GM19193 (cell line): ENCODE measurements around the gene RAPGEF1.

Experiments used
- POLR2A ChIP-seq: IDR thresholded peaks from 4 replicates; pipeline ENCODE4 v1.6.1; 2011; ENCODE audit not compliant: insufficient read depth, insufficient read length; ENCODE audit errors: extremely low read depth

Gene RAPGEF1

DNA sequence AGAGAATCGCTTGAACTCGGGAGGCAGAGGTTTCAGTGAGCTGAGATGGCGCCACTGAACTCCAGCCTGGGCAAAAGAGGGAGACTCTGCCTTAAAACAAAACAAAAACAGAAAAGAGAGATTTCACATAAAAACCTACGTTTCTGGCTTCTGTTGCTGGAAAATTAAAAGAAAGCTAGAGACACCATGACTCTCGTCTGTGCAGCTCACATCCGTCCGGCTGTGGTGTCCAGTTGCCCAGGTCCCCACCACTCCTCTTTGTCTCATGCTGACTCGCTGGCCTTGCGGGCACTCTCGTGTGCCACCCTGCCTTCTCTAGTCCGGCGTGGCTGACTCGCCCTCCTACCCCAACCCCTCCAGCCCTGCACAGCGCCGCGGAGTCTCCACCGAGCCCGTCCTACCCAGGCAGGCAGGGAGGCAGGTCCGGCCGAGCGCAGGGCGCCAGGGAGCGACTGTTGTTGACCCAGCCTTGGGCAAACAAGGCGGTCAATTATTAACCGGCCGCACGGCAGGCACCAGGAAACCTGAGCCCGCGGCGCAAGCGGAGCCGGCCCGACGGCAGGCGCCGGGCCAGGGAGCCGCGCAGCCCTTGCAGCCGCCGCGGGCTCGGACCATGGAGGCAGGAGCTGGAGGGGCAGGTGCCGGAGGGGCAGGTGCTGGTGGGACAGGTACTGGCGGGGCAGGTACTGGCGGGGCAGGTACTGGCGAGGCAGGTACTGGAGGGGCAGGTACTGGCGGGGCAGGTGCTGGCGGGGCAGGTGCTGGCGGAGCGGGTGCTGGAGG is 194.7 kb downstream of the RAPGEF1 start, which contains the start of gene PRRT1B:
TSS of gene PRRT1B (plus strand) at position 521 of the 783 bp plus-strand sequence. CDS start at position 614, 93 bp downstream.
- no peak for TF ChIP-seq POLR2A

DNA sequence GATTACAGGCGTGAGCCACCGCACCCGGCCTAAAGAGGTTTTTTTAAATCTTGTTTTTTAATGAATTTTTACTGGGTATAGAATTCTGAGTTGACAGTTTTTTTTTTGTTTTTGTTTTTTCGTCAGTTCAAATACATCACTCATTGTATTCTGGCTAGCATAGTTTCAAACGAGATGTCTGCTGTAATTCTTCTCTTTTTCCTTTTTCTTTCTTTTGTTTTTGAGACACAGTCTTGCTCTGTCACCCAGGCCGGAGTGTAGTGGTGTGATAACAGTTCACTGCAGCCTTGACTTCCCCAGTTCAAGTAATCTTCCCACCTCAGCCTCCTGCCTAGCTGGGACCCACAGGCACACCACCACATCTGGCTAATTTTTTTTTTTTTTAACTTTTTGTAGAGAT is 196.7 kb downstream of the RAPGEF1 start:
- TF ChIP-seq POLR2A: no peak

DNA sequence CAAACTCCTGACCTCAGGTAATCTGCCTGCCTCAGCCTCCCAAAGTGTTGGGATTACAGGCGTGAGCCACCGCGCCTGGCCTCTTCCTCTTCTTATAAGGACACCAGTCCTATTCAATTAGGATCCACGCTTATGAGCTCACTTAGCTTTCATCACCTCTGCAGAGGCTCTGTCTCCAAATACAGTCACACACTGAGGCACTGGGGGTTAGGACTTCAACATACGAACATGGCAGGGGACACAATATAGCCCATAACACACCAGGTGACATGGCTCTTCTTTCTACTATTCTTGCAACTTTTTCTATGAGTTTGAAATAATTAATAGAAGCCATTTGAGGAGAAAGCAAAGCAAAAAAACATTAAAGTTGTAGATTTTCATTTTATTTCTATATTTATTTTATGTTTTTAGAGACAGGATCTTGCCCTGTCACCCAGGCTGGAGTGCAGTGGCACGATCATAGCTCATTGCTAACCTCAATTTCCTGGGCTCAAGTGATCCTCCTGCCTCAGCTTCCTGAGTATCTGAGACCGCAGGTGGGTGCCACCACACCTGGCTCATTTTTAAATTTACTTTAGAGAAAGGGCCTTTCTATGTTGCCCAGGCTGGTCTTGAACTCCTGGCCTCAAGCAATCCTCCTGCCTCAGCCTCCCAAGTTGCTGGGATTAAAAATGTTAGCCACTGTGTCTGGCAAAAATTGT is 200.5 kb downstream of the RAPGEF1 start:
- no peak for TF ChIP-seq POLR2A

DNA sequence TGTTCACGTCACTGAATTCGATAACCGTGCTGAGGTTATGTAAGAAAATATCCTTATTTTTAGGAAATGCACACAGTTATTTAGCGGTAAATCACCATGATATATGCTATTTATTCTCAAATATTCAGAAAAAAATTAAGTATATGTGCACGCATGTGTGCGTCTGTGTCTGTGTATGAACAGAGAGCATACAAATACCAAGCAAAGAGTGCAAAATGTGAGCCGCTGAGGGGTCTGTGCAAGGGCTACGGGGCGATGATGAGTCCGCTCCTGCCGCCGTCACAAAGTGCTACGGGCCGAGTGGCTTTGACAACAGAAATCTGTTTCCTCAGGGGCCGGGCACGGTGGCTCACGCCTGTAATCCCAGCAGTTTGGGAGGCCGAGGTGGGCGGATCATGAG is 201.9 kb downstream of the RAPGEF1 start:
- TF ChIP-seq POLR2A: no peak

DNA sequence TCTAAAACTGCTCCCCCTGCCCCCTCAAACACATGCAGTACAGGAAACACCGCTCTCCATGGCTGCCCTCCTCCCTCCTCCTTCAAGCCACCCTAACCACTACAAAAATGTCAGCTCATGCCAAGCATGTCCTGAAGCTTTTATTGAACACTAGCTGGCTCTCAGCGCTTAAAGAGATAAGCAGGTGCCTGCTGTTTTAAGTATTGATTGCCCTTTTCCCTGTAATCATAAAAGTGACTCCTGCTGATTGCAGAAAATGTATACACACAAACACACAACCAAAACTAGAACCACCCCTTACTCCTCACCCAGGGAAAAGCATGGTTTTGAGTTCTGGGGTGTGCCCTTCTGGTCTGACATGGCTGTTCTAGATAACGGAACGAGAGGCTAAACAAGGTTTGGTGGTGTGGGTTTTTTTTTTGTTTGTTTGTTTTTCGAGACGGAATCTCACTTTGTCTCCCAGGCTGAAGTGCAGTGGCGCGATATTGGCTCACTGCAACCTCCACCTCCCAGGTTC is 205.1 kb downstream of the RAPGEF1 start:
- TF ChIP-seq POLR2A: no peak

DNA sequence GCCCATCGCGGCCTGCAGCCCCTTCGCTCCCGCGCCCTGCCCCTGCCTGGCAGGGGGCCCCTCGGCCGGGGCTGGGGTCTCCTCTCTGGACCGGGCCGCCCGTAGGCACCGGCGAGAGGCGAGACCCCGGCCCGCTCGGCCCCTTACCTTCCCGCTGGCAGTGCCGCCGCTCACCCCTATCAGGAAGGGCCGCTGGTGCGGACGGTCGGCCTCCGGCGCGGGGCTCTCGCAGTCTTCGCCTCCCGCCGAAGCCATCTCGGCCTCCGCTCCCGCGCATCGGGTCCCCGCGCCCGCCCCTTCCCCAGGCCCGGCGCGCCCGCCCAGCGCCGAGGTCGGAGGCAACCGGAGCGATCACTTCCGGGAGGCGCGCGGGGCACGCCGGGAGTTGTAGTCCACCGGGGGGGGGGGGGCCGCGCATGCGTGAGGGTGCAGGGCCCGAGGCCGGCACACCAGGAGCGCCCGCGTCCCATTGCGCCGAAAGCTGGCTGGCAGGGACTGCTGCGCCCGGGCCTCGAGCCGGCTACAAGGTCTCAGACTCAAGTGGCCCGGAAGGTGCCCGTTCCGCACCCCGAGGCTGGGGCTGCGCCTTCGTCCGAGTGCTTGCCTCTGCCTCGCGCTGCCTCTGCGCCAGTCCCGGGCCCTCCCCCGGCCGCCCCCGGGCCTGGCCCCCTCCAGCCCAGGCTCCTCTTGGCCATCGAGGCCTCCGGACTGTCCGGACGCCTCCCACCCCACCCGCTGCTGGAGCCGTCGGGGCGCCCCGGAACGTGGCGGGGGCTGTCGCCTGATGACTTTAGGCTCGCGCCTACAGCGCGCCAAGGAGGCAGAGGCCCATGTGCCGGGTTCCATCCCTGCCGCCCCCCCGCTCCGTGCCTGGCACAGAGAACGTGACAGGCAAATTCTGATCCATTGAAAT is 208.7 kb downstream of the RAPGEF1 start, which contains the start of gene UCK1:
TSS of gene UCK1 (minus strand) at position 344 of the 913 bp plus-strand sequence. CDS start at position 255, 89 bp downstream.
- peak; percentile 54 for TF ChIP-seq POLR2A

DNA sequence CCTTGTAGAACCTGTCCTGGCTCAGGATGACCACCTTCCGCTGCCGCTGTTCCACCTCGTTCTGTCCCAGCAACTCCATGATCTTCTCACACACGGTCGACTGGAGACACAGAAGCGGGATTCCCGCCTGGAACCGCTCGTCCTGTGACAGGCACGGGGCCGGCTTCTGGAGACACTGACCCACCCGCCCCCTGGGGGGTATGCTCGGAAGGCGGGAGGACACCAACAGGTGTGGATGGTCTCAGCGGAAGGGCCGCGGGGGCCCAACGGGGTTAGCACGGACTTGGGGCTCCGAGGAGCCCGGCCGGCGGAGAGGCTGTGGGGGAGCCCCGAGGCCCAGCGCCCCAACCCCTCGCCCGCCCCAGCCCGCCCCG is 209.3 kb downstream of the RAPGEF1 start:
- no peak for TF ChIP-seq POLR2A

DNA sequence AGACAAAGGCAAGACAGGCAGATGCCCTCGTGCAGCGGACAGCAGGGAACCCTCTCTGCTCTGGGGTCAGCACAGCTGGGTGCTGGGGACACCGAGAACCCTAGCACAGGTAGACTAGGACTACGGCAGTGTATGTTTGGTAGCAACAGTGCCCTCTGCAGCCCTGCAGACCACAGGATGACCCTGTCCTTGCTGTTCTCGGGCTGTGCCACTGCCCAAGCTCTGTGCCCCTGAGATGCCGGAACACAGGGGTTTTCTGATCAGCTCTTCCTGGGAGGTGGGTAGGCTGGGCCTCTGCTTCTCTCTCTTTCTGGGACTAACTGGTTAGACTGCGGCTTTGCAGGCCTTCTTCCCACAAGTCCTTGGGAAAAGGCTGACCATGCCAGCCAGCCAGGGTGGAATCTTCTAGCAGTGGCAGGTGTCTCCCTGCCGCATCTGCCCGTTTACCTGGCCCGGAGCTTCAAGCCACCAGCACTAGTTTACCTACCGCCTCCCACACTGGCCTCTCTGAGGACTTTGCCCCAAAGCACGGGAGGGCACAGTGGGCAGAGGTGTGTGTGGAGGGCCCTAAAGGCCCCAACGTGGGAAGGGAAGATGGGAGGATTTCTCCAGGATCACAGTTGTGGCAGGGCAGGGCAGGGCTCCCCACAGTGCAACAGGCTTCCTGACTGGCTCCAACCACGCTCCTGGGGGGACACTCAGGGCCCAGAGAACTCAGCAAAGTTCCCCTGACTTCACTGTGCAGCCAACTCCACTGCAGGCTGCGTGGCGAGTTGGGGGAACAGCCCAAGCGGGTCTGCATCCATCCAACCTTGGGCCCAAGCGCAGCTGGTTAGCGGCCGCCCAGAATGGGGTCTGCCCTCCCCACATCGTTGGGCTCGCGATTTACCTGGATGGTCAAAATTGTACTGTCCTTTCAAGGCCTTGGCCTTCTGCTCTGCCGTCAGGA is 210.0 kb downstream of the RAPGEF1 start:
- no peak for TF ChIP-seq POLR2A

DNA sequence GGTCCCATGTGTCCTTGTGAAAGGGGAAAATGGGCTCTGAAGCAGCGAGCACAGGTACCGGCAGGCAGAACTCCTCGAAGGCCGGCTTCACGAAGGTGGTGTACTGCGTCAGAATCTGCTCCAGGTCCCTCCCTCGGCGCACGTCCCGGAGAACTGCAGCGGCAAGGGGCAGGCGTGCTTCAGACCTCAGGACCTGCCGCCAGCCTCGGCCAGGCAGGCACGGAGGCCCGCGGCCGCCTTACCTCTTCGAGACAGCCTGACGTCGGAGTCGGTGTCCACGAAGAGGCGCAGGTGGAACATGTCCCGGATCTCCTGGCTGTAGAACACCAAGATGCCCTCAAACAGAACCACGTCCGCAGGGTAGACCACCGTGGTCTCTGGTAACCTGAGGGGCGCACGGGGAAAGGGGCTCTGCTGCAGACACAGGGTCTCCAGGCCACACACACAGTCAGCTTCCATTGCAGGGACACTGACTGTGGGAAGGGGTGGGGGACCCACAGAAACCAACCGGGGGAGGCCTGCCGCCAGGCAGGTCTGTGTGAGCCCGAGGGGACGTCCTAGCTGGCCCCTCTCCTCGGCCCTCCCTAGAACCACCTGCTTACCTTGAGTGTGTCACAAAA is 210.9 kb downstream of the RAPGEF1 start:
- TF ChIP-seq POLR2A: no peak

DNA sequence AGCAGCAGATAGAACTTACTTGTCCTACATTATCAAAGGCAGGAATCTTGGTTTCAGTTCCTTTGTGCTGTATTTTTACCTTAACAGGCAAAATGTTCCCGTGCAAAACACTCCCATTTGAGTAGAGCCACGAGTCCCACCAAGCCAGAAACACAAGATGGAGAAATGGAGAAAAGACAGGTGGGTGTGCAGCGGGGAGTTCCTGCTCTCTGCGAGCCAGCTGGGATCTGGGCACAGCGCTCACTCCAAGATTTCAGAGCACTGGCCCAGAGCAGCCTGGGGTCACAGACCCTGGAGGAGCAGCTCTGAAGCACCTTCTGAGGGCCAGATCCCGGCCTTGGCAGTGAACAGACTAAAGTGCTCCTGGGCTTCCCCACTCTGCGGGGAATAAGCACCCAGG is 211.7 kb downstream of the RAPGEF1 start:
- no peak for TF ChIP-seq POLR2A
